Right kidney (tissue), 1 donor: ENCODE measurements around the gene IL22RA1.

Experiments used
- DNase-seq: peaks from one replicate; pipeline ENCODE4 v3.0.0-alpha.2; 2016

IL22RA1 gene

GRCh38 chr1:24096739-24097103, 46.2 kb downstream of the IL22RA1 start:
- DNase-seq: no peak

DNA sequence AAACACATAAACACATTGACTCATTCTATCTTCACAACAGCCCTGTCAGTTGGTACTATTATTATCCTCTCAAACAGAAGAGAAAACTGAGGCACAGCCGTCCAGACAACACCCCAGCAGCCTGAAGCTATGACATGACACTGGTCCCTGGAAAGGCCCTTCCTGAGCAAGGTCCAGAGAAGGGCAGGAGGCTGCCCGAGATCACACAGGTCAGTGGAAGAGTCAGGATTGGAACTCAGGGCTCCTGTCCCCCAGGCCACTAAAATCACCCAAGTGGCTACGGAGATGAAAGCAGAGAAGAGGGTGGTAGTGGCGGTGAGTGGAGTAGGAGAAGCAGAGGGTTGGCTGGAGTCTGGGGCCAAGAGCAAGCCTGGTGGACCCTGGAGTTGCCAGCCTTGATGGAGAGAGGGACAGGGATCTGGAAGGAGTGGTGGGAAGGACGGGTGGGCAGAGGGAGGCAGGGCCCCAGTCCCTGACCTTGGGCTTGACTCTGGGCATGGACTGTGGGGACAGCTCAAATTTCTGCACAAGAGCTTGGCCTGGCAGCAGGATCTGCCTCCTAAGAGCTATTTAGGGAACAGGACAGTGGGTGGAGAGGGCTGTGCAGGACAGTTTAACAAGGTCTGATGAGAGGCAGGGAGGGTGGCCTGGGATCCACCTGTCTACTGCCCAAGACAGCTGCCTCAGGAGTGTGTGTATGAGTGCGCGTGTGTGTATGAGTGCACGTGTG, 46.8 kb downstream of the IL22RA1 start:
- no peak for DNase-seq

- no peak for DNase-seq
Measured at GRCh38 chr1:24095140-24095859, 47.6 kb downstream of the IL22RA1 start.

GRCh38 chr1:24094554-24094953, 48.4 kb downstream of the IL22RA1 start:
- no peak for DNase-seq

GRCh38 chr1:24093732-24094131, 49.2 kb downstream of the IL22RA1 start:
- DNase-seq: no peak

DNA sequence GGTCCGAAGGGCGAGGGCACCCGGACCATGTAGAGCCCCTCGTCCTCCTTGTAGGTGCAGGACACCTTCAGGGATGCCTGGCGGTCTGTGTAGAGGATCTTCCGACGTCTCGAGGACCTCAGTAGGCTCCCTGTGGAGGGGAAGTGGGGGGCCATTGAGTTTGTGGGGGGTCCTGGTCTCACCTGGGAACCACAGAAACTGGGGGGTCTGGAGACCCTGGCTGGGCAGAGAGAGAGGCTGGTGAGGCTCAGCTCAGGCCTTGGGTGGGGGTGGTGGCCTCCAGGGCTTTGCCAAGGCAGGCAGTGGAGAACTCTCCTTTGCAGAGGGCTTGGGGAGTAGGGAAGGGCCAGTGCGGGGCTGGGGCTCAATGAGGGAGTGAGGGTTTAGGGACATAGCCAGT, 50.0 kb downstream of the IL22RA1 start:
- no peak for DNase-seq

DNA sequence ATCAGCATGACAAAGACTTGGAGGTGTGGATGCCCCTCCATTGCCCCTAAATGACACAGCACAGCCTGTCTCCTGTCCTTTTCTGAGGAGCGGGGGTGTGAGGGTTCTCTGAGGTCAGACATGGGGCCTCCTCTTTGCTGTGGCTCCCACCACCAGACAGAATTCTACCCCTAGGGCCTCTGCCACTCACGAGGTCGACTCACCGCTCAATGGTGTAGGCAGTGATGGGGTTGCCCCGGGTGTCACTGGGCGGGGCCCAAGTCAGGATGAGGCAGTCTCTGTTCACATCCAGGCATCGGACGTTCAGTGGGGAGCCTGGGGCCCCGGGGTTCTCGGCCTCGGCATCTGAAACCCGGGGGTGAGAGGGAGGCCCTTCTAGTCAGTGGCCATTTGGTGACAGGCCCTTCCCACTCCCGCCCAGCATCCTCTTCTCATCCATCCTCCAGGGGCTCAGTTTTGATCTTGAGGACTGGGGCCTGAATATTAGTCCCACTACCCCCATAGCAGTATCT, 50.9 kb downstream of the IL22RA1 start:
- DNase-seq: no peak

DNA sequence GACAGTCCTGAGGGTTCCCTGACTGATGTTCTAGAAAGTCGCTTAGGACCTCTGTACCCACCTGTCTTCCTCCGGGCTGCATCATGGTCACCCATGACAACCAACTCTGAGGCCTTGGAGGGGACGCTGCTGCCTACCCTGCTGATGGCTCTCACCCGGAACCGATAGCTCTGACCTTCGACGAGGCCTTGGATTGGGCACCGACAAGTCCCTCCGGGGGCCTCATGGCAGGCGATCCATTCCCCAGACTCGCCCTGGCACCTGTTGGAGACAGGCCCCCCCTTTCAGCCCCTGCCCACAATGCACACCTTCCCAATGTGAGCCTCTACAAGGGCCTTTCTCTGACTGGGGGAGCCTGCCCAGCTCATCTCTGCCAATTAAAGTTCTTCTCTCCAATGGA, 52.2 kb downstream of the IL22RA1 start:
- no peak for DNase-seq

- DNase-seq: no peak
Measured at GRCh38 chr1:24089743-24090555, 53.0 kb downstream of the IL22RA1 start.

DNA sequence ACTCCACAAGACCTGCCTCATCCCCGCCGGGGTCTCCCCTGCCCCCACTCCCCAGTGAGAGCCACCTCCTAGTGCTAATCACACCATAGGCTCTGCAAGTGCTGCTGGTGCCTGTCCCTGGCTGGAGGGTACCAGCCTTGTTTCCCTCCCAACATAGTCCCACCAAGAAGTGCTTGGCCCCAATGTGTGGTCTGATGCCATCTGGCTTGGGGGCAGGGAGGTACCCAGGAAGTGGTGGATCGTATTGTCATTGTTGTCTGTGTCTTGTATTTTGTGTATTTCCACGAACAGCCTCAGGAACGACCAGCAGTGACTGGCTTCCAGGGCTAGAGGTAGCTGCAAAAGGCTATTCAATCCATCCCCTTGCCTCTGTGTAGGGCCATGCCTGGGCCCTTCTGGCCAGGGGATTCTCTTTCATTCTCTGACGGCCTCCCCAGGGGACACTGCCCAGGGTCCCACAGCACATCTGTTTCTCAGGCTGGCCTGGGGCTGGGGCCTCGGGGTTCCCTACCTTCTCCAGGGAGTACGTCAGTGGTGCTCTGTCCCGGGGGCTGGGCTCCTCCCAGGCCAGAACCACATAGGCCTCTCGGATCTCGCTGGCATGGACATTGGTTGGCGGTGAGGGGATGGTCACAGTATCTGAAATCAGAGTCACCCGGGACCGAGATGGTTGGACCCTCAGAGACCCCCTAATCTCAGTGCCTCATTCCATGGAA, 53.8 kb downstream of the IL22RA1 start:
- no peak for DNase-seq

GRCh38 chr1:24086466-24086865, 56.5 kb downstream of the IL22RA1 start:
- no peak for DNase-seq

DNA sequence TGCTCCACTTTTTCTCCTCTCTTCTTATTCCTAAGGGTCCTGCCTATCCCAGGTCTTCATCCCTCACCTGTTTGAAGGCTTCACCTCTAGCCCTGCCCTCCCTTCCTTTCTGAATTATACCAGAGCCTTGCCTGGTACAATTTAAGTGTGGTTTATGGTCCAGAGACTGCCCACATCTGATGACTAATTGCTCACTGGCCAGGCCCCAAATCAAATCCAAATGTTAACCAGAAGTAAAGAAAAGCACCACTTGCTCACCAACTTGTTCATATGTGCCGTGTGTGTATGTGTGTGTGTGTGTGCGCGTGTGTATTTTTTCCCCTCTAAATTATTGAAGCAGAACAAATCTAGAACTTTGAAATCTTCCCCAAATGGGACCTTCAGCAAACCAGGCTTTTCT, 57.4 kb downstream of the IL22RA1 start:
- DNase-seq: no peak

DNA sequence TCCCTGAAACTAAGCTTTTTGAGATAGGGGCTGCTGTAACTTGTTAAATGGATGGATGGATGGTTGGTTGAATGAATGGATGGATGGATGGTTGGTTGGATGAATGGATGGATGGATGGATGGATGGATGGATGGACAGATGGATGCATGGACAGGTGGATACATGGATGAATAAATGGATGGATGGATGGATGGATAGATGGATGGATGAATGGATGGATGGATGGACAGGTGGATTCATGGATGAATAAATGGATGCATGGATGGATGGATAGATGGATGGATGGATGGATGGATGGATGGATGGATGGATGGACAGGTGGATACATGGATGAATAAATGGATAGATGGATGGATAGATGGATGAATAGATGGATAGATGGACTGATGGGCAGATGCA, 57.9 kb downstream of the IL22RA1 start:
- DNase-seq: no peak

DNA sequence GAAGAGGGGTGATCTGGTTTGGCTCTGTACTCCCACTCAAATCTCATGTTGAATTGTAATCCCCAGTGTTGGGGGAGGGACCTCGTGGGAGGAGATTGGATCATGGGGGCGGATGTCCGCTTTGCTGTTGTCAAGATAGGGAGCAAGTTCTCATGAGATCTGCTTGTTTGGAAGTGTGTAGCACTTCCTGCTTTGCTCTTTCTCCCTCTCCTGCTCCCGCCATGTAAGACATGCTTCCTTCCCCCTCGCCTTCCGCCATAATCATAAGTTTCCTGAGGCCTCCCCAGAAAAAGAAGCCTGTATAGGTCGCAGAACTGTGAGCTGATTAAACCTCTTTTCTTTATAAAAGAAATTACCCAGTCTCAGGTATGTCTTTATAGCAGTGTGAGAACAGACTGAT, 58.9 kb downstream of the IL22RA1 start:
- DNase-seq: no peak

GRCh38 chr1:24082372-24082771, 60.6 kb downstream of the IL22RA1 start:
- no peak for DNase-seq

DNA sequence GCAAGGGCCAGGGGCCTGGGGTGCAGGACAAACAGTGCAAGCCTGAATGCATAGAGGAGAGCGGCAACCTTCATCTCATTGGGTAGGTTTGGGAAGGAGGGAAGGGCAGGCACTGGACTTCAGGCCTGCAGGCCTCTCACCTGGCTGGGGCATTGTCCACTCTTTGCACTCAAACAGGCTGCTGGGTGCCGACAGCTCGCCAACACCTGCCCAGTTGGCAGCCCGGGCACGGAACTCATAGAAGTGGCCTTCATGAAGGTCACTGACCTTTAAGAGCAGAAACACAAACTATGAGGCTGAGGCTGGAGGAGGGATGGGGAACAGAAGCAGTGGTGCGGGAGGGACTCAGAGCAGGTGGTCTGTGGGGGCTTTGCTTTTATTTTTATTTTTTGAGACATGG, 61.8 kb downstream of the IL22RA1 start:
- no peak for DNase-seq

DNA sequence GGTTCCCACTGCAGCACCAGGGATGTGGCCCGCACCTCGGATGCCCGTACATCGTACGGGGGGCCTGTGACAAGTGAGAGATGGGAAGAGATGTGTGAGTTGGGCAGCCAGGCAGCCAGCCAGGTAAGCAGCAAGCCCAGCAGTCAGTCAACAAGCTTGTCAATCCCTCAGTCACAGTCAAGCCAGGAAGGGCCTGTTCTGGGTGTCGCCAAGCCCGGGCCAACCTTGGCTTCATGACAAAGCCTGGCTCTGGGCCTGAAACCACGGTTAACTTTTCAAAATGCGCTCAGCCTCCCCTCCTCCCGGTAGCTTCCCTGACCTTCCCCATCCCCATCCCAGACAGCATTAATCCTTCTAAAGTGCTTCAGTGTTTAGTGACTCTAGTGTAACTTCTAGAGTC, 62.8 kb downstream of the IL22RA1 start:
- DNase-seq: no peak

GRCh38 chr1:24077278-24077978, 65.5 kb downstream of the IL22RA1 start:
- no peak for DNase-seq

GRCh38 chr1:24075946-24076345, 67.0 kb downstream of the IL22RA1 start:
- no peak for DNase-seq

DNA sequence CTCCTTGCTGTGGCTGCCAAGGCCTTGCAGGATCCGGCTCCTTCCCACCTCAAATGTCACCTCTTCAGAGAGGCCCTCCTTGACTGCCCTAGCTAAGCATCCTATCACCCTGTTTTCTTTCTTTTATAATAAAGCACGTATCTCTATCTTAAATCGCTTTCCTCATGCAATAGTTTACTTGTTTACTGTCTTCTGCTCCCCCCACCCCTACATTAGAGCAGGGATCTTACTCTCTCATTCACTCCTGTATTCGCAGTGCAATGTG, 67.4 kb downstream of the IL22RA1 start:
- no peak for DNase-seq

GRCh38 chr1:24074817-24075589, 67.9 kb downstream of the IL22RA1 start:
- no peak for DNase-seq
